Femur (tissue), 1 donor: ENCODE measurements around the gene STXBP5.
A peak's percentile ranks its signal among the peaks of the same experiment; 100 is the strongest.

Source experiments
- DNase-seq: peaks from one replicate; pipeline ENCODE4 v3.0.0-alpha.2; 2017

Gene STXBP5

GRCh38 chr6:147179809-147180208 is 24.4 kb upstream of the STXBP5 start:
- DNase-seq, result no peak

GRCh38 chr6:147180926-147181325 is 23.3 kb upstream of the STXBP5 start:
- DNase-seq, result no peak

GRCh38 chr6:147184379-147184778 is 19.8 kb upstream of the STXBP5 start:
- DNase-seq, result no peak

- no peak for DNase-seq
These were observed 19.0 kb upstream of the STXBP5 start for GRCh38 chr6:147185216-147185615.

- DNase-seq, result no peak
These were observed 13.7 kb upstream of the STXBP5 start for GRCh38 chr6:147190556-147190955.

- DNase-seq, result no peak
These were observed 11.8 kb upstream of the STXBP5 start for GRCh38 chr6:147192278-147192911.

GRCh38 chr6:147194652-147195411 is 9.4 kb upstream of the STXBP5 start:
- no peak for DNase-seq

GRCh38 chr6:147195510-147195909 is 8.7 kb upstream of the STXBP5 start:
- no peak for DNase-seq

- no peak for DNase-seq
These were observed 8.2 kb upstream of the STXBP5 start for GRCh38 chr6:147195987-147196386.

- DNase-seq, result no peak
These were observed 3.5 kb upstream of the STXBP5 start for GRCh38 chr6:147200711-147201110.

GRCh38 chr6:147201885-147202515 is 2.2 kb upstream of the STXBP5 start:
- DNase-seq, result peak; percentile 25

GRCh38 chr6:147202516-147203310 is 1.5 kb upstream of the STXBP5 start:
- peak; percentile 92 for DNase-seq

- peak; percentile 83 for DNase-seq
These were observed 732 bp upstream of the STXBP5 start for GRCh38 chr6:147203311-147204059.

GRCh38 chr6:147204843-147205311 is 660 bp downstream of the STXBP5 start:
- no peak for DNase-seq

- DNase-seq, result no peak
These were observed 1.7 kb downstream of the STXBP5 start for GRCh38 chr6:147205690-147206600.

GRCh38 chr6:147207351-147207750 is 3.1 kb downstream of the STXBP5 start:
- no peak for DNase-seq

GRCh38 chr6:147207837-147208754 is 3.9 kb downstream of the STXBP5 start:
- DNase-seq, result no peak

GRCh38 chr6:147209762-147210449 is 5.7 kb downstream of the STXBP5 start:
- DNase-seq, result no peak

- DNase-seq, result no peak
These were observed 7.1 kb downstream of the STXBP5 start for GRCh38 chr6:147211349-147211748.
